Measurements from ENCODE around the gene MOV10. TPM values are rescaled to one million over a fixed set of nuclear protein-coding genes. Genes with fewer than 3 reads are reported as not detected.
A peak's percentile ranks its signal among the peaks of the same experiment; 100 is the strongest.

Gene MOV10
- total and polyA plus RNA-seq, 2 of the 13 experiments (the other 11 are each of a cell fraction or from before 2014, with no cell fraction given): 56.4 to 58.2 TPM

- TF ChIP-seq KMT2B (CRISPR knock-in tag; IDR thresholded peaks at IDR 0.05): no peak
- 0 out of 2 replicates have a peak, but pooled peaks have one; percentile 21 for TF ChIP-seq UBTF (CRISPR knock-in tag; IDR thresholded peaks at IDR 0.05)
- no peak for TF ChIP-seq ZBTB44 (CRISPR knock-in tag; IDR thresholded peaks at IDR 0.05)
- TF ChIP-seq MBD4 (IDR thresholded peaks at IDR 0.05; ENCODE audit: borderline replicate concordance, low read length): no peak
- no peak for TF ChIP-seq ZBTB33 (CRISPR knock-in tag; IDR thresholded peaks at IDR 0.05)
- TF ChIP-seq RNF2 (conservative IDR thresholded peaks at IDR 0.05; ENCODE audit: low read depth): no peak
- TF ChIP-seq ZNF282 (IDR thresholded peaks at IDR 0.05; ENCODE audit: partially characterized antibody): no peak
- TF ChIP-seq RXRB (CRISPR knock-in tag; IDR thresholded peaks at IDR 0.05; ENCODE audit: borderline replicate concordance): peak; percentile 19; the same call in 1 of the 2 replicates
- TF ChIP-seq CHD2 (IDR thresholded peaks at IDR 0.05; ENCODE audit: low read depth, low read length): peak; percentile 58; the same call in 1 of the 2 replicates
- TF ChIP-seq ZNF512 (CRISPR knock-in tag; IDR thresholded peaks at IDR 0.05): no peak
- 0 out of 2 replicates have a peak, but pooled peaks have one; percentile 41 for TF ChIP-seq SMYD3 (CRISPR knock-in tag; IDR thresholded peaks at IDR 0.05)
- 0 out of 2 replicates have a peak, but pooled peaks have one; percentile 35 for TF ChIP-seq MLX (CRISPR knock-in tag; IDR thresholded peaks at IDR 0.05)
- peak; percentile 76 for TF ChIP-seq USF2 (IDR thresholded peaks at IDR 0.05; ENCODE audit: low read depth, low read length)
- TF ChIP-seq USF2 (CRISPR knock-in tag; IDR thresholded peaks at IDR 0.05; ENCODE audit: borderline replicate concordance): peak; percentile 85; the same call in 1 of the 2 replicates
- TF ChIP-seq ARNTL (CRISPR knock-in tag; IDR thresholded peaks at IDR 0.05): no peak
- TF ChIP-seq POLR2AphosphoS5 (IDR thresholded peaks at IDR 0.05; ENCODE audit: low read depth, low read length): peak; percentile 50
- no peak for TF ChIP-seq SUZ12 (IDR thresholded peaks at IDR 0.05; ENCODE audit: low read depth, low read length)
- TF ChIP-seq SAP130 (CRISPR knock-in tag; IDR thresholded peaks at IDR 0.05; ENCODE audit: low read depth): peak; percentile 75
These were observed 24.2 kb downstream of the MOV10 start (continued) for GRCh38 chr1:112698366-112699310.
